ENCODE results near the gene TSPOAP1.

DNA sequence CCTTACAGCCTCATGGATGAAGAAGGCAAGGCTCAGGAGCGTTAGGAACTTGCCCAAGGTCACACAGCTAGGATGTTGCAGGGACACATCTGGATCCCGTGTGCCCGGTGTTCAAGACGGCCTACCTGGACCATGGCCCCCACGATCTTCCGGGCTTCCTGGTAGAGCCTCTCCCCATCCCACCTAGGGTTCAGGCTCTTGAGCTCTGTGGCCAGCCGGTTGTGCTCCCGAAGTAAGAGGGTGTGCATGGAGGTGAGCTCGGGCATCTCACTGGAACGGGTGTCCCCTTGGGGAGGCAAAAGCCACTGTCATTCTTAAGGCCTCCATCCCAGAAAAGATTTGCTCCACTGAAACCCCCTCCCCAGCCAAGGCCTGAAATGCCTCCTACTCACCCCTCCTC lies 53.2 kb downstream of the TSPOAP1 start:
- no peak for TF ChIP-seq SOX6 (IDR thresholded peaks at IDR 0.05)
- TF ChIP-seq SOX6 (CRISPR knock-in tag; IDR thresholded peaks at IDR 0.05) = no peak
- no peak for TF ChIP-seq POLR2AphosphoS5 (IDR thresholded peaks at IDR 0.05; ENCODE audit: low read depth, low read length)
- TF ChIP-seq ZNF24 (IDR thresholded peaks at IDR 0.05) = no peak
- no peak for TF ChIP-seq SMYD3 (CRISPR knock-in tag; IDR thresholded peaks at IDR 0.05)
- TF ChIP-seq, protein P1, sequence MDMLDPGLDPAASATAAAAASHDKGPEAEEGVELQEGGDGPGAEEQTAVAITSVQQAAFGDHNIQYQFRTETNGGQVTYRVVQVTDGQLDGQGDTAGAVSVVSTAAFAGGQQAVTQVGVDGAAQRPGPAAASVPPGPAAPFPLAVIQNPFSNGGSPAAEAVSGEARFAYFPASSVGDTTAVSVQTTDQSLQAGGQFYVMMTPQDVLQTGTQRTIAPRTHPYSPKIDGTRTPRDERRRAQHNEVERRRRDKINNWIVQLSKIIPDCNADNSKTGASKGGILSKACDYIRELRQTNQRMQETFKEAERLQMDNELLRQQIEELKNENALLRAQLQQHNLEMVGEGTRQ (IDR thresholded peaks at IDR 0.05; ENCODE audit: low read depth, low read length) = no peak
- TF ChIP-seq, protein P1 (CRISPR knock-in tag; IDR thresholded peaks at IDR 0.05; ENCODE audit: borderline replicate concordance) = no peak
- TF ChIP-seq KLF16 (CRISPR knock-in tag; IDR thresholded peaks at IDR 0.05) = no peak
- TF ChIP-seq, protein P2, sequence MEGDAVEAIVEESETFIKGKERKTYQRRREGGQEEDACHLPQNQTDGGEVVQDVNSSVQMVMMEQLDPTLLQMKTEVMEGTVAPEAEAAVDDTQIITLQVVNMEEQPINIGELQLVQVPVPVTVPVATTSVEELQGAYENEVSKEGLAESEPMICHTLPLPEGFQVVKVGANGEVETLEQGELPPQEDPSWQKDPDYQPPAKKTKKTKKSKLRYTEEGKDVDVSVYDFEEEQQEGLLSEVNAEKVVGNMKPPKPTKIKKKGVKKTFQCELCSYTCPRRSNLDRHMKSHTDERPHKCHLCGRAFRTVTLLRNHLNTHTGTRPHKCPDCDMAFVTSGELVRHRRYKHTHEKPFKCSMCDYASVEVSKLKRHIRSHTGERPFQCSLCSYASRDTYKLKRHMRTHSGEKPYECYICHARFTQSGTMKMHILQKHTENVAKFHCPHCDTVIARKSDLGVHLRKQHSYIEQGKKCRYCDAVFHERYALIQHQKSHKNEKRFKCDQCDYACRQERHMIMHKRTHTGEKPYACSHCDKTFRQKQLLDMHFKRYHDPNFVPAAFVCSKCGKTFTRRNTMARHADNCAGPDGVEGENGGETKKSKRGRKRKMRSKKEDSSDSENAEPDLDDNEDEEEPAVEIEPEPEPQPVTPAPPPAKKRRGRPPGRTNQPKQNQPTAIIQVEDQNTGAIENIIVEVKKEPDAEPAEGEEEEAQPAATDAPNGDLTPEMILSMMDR (CRISPR knock-in tag; IDR thresholded peaks at IDR 0.05) = no peak
- no peak for TF ChIP-seq ZBTB21 (CRISPR knock-in tag; IDR thresholded peaks at IDR 0.05)
- no peak for TF ChIP-seq ESRRA (CRISPR knock-in tag; IDR thresholded peaks at IDR 0.05; ENCODE audit: low read depth)
- TF ChIP-seq, protein P3, sequence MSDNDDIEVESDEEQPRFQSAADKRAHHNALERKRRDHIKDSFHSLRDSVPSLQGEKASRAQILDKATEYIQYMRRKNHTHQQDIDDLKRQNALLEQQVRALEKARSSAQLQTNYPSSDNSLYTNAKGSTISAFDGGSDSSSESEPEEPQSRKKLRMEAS (IDR thresholded peaks at IDR 0.05) = no peak
- TF ChIP-seq, protein P4, sequence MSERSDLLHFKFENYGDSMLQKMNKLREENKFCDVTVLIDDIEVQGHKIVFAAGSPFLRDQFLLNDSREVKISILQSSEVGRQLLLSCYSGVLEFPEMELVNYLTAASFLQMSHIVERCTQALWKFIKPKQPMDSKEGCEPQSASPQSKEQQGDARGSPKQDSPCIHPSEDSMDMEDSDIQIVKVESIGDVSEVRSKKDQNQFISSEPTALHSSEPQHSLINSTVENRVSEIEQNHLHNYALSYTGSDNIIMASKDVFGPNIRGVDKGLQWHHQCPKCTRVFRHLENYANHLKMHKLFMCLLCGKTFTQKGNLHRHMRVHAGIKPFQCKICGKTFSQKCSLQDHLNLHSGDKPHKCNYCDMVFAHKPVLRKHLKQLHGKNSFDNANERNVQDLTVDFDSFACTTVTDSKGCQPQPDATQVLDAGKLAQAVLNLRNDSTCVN (CRISPR knock-in tag; IDR thresholded peaks at IDR 0.05; ENCODE audit: borderline replicate concordance) = no peak
- no peak for TF ChIP-seq SP1 (IDR thresholded peaks at IDR 0.05)
- no peak for TF ChIP-seq SP1 (CRISPR knock-in tag; IDR thresholded peaks at IDR 0.05)
- TF ChIP-seq TBL1XR1 (IDR thresholded peaks at IDR 0.05; ENCODE audit: borderline replicate concordance, low read length, partially characterized antibody) = no peak

All from HepG2 (cell line).